GM19438 (cell line): ENCODE measurements around the gene ZNF33A.
"Not testable (repeated sequence)": the region's sequence is repeated elsewhere in the genome, so short reads cannot be mapped to it uniquely, and the experiment has no call there.

Source experiments
- ATAC-seq: cut with Tn5 transposase; IDR thresholded peaks from one replicate; pipeline ENCODE4 v1.9.1; 2021; ENCODE audit warnings: low read depth; ENCODE audit not compliant: unreplicated experiment

The ZNF33A gene

DNA sequence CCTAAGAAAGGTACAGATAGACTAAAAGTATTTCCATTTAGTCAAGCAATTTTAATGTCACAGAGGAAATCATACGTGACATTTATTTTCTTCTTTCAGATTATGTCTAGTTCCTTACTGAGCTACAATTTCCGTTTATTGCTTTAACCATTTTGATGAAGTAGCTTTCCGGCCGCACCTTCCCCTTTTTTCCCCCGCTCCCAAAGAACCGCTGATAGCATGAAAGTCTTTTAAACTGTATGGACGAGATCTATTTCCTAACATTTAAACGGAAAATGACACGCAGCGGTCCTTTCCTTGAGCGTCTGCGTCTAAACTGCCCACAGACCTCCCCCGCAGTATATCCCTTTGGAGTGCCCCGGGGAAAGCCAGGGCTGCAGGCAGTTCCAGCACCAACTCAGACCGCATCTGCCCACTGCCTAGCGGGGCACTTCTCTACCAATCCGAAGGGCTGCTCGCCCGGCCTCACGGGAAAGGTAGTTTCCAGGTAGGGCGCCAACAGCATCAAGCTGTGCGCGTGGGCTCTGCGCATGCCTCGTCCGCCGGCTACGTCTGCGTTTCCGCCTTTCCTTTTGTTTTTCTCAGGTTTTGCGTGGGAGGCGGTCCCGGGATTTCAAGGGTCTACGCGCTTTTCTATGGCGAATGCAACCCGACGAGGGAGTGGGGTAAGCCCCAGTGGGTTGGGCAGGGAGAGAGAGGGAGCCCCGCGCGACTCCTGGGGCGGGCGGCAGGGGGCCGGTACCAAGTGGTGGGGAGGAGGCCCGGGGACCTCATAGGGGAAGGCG lies at the start of gene ZNF33A:
TSS of gene ZNF33A (plus strand) at position 557 of the 785 bp plus-strand sequence. CDS start 1,667 bp downstream, outside the sequence.
- peak; percentile 86 for ATAC-seq

DNA sequence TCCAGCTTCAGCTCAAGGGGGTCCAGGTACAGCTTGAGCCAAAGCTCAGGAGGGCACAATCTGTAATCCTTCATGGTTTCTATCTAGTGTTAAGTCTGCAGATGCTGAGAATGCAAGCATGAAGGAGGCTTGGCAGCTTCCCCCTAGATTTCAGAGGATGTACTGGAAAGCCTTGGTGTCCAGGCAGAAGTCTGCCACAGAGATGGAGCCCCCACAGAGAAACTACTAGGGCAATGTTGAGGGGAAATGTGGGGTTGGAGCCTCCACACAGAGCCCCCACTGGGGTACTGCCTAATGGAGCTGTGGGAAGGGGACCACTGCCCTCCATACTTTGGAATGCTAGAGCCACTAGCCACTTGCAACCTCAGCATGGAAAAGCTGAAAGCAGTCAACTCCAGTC lies 45.5 kb upstream of the ZNF33A start:
- ATAC-seq: no peak

DNA sequence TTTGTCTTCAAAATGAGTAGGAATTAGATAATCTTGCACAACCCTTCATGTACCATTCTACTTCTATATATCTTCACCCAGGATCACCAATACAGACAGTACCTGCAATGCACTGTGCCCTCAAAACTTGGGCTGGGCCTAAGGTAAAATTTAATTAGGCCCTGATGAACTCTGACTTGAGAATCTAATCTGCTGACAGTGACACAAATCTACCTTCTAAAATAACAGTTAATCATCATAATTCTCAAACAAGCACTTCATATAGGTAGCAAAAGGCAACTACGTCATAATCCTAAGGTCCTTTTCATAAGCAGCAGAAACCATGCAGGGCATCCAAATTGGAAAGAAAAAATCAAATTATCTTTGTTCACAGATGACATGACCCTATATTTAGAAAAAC lies 38.1 kb upstream of the ZNF33A start:
- no peak for ATAC-seq

GRCh38 chr10:37975401-37975991 lies 35.0 kb upstream of the ZNF33A start:
- ATAC-seq: no peak

- peak; percentile 93 for ATAC-seq
These were observed 34.2 kb upstream of the ZNF33A start, which contains the start of gene ZNF25 for GRCh38 chr10:37976091-37976879. ZNF25 (minus strand) TSS chr10:37976647; CDS start chr10:37971722, 4,925 bp downstream.

DNA sequence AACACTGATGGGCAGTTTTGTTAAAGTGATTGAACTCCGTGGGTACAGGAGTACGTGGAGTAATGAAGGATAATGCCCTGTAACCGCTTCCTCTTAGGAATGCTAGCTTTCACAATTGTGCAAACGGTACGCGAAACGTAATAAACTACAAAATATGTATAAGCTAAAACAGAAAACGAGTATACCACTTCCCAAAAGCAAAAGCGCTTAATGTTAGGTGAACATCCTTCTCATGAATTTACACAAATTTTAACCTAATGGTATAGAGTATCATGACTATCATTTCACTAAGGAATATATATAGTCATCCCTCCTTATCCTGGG lies 33.6 kb upstream of the ZNF33A start:
- ATAC-seq: no peak

GRCh38 chr10:37991655-37992054 lies 18.8 kb upstream of the ZNF33A start:
- no peak for ATAC-seq

DNA sequence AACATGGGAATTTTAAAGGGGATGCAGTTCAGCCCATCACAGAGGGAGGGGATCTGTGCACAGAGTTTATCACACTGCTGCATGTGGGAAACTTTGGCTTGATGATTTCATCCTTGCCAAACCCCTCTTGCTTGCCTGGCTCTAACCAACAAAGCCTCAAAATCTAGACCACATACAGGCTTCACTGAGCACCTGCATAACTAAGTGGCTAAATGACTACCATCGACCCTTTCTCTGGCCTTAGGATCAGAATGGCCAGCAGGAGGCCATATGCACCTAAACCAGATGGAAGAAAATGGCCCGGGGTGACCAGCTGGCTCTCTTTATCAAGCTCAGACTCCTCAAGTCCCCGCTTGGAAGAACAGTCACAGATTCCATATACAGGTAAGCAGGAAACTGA lies 18.4 kb upstream of the ZNF33A start:
- ATAC-seq: no peak

DNA sequence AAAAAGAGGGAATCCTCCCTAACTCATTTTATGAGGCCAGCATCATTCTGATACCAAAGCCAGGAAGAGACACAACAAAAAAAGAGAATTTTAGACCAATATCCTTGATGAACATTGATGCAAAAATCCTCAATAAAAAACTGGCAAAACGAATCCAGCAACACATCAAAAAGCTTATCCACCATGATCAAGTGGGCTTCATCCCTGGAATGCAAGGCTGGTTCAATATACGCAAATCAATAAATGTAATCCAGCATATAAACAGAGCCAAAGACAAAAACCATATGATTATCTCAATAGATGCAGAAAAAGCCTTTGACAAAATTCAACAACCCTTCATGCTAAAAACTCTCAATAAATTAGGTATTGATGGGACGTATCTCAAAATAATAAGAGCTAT lies 11.6 kb upstream of the ZNF33A start:
- not testable (repeated sequence) for ATAC-seq

GRCh38 chr10:38000474-38000873 lies 10.0 kb upstream of the ZNF33A start:
- not testable (repeated sequence) for ATAC-seq

DNA sequence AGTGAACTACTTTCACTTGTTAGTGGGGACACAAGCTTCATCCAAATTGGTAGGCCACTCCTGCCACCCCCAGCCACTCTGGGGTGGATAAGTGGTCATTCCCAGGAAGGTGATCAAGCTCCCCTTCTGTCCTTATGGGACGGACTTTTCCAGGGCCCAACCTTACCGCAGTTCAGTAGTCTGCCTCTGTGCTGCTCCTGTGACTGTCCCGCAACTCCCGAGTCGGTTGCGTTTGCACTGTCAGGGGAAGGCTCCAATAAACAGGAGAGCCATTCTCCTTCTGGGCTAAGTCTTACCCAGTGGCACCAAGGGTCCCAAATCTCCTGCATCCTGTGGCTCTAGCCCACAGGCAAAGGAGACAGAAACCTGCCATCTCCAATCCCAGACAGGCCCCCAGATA lies 7.4 kb upstream of the ZNF33A start:
- ATAC-seq: no peak

- no peak for ATAC-seq
These were observed 6.9 kb upstream of the ZNF33A start for GRCh38 chr10:38003588-38003987.

- ATAC-seq: no peak
These were observed 2.9 kb upstream of the ZNF33A start for GRCh38 chr10:38007551-38007950.

GRCh38 chr10:38007991-38008390 lies 2.5 kb upstream of the ZNF33A start:
- no peak for ATAC-seq

GRCh38 chr10:38016354-38016753 lies 5.9 kb downstream of the ZNF33A start:
- no peak for ATAC-seq

DNA sequence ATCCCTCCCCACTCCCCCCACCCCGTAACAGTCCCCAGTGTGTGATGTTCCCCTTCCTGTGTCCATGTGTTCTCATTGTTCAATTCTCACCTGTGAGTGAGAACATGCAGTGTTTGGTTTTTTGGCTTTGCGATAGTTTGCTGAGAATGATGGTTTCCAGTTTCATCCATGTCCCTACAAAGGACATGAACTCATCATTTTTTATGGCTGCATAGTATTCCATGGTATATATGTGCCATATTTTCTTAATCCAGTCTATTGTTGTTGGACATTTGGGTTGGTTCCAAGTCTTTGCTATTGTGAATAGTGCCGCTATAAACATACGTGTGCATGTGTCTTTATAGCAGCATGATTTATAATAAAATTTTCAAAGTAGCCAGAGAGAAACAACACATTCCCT lies 8.6 kb downstream of the ZNF33A start:
- not testable (repeated sequence) for ATAC-seq

GRCh38 chr10:38025283-38025682 lies 14.8 kb downstream of the ZNF33A start:
- peak; percentile 87 for ATAC-seq

DNA sequence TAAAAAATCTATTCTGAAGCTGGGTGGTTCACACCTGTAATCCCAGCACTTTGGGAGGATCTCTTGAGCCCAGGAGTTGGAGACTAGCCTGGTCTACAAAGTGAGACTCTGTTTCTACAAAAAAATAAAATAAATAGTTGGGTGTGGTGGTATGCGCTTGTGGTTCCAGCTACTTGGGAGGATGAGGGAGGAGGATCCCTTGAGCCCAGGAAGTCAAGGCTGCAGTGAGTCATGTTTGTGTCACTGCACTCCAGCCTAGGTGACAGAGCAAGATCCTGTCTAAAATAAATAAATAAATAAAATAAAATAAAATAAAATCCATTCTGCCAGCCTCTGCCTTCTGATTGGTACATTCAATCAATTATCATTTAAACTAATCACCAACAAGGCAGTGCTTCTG lies 17.5 kb downstream of the ZNF33A start:
- ATAC-seq: no peak

- ATAC-seq: no peak
These were observed 22.4 kb downstream of the ZNF33A start for GRCh38 chr10:38032886-38033285.

GRCh38 chr10:38038107-38038931 lies 27.8 kb downstream of the ZNF33A start:
- peak; percentile 91 for ATAC-seq

- ATAC-seq: no peak
These were observed 28.4 kb downstream of the ZNF33A start for GRCh38 chr10:38038932-38039245.
